ENCODE results near the gene NUP210L. TPM values are rescaled to one million over a fixed set of nuclear protein-coding genes. Genes with fewer than 3 reads are reported as not detected.

NUP210L gene
- total RNA-seq, 2 donors from 2014 or later = 0.07 to 0.11 TPM

GRCh38 chr1:154157520-154158306 lies 2.8 kb upstream of the NUP210L start:
- no peak for TF ChIP-seq CTCF (conservative IDR thresholded peaks at IDR 0.05)
- no peak overlapping the region for H3K4me3 Mint-ChIP-seq
- H3K36me3 Mint-ChIP-seq (ENCODE audit: low read depth) = peaks cover 77% of the 10 kb centered on the region
- peaks cover 5% of the 10 kb centered on the region for H3K4me1 ChIP-seq (ENCODE audit: control insufficient read depth, insufficient read depth, low read length)
- H3K4me3 ChIP-seq (ENCODE audit: low read length) = no peak overlapping the region
- H3K36me3 ChIP-seq (ENCODE audit: control insufficient read depth, insufficient read depth, low read length) = peaks cover 81% of the 10 kb centered on the region
- peaks cover 21% of the 10 kb centered on the region for H3K9me3 ChIP-seq (ENCODE audit: control insufficient read depth, low read length)
- H3K4me1 Mint-ChIP-seq = peaks cover 26% of the 10 kb centered on the region
- peaks cover 7% of the 10 kb centered on the region for H3K9me3 Mint-ChIP-seq
- no peaks in the 10 kb centered on the region for H3K27me3 ChIP-seq (ENCODE audit: control insufficient read depth, insufficient read depth, low read length, poor library complexity, severe bottlenecking)
- H3K9ac ChIP-seq (ENCODE audit: extremely low read depth, low read length, poor library complexity, severe bottlenecking) = no peak overlapping the region
- 92 to 94% methylated on average over 2 to 7 of the region's 7 CpGs for WGBS, 2 experiments (ENCODE audit: insufficient coverage in 1 of 2, insufficient read length in 1 of 2)
- H3K27ac ChIP-seq (ENCODE audit: low read depth, low read length) = peak overlapping the region; percentile 65
- no peak for DNase-seq
- peak overlapping the region; percentile 46 for H3K27ac Mint-ChIP-seq
- H3K27me3 Mint-ChIP-seq (ENCODE audit: insufficient read depth) = no peaks in the 10 kb centered on the region

DNA sequence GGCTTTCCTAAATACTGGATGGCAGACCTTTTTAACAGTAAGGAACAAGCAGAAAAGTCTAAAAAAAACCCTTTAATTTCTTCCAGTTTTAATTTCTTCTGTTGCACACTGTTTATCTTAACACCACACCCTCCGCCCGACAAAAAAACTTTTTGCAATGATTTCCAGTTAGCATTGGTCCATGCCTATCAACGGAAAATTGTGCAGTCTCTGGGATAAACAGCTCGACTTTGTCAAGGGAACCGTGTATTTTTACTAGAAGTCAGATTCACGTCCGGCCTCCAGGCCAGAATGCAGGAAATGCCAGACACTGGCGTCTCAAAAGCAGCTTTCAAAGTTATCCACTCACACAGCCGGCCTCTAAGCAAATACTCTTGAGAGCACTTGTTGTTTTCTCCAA lies 378 bp upstream of the NUP210L start:
- no peaks in the 10 kb centered on the region for H3K27me3 ChIP-seq (ENCODE audit: control insufficient read depth, insufficient read depth, low read length, poor library complexity, severe bottlenecking)
- H3K27ac ChIP-seq (ENCODE audit: low read depth, low read length) = peak overlapping the region; percentile 3
- peaks cover 53% of the 10 kb centered on the region for H3K36me3 Mint-ChIP-seq (ENCODE audit: low read depth)
- H3K36me3 ChIP-seq (ENCODE audit: control insufficient read depth, insufficient read depth, low read length) = peaks cover 56% of the 10 kb centered on the region
- H3K4me3 ChIP-seq (ENCODE audit: low read length) = no peak overlapping the region
- peaks cover 5% of the 10 kb centered on the region for H3K4me1 ChIP-seq (ENCODE audit: control insufficient read depth, insufficient read depth, low read length)
- H3K27ac Mint-ChIP-seq = peak overlapping the region; percentile 68
- DNase-seq = no peak
- peaks cover 6% of the 10 kb centered on the region for H3K9me3 Mint-ChIP-seq
- peaks cover 8% of the 10 kb centered on the region for H3K9me3 ChIP-seq (ENCODE audit: control insufficient read depth, low read length)
- WGBS, 2 experiments (ENCODE audit: insufficient coverage in 1 of 2, insufficient read length in 1 of 2) = 90 to 91% methylated on average over 5 to 9 of the region's 9 CpGs
- no peaks in the 10 kb centered on the region for H3K27me3 Mint-ChIP-seq (ENCODE audit: insufficient read depth)
- H3K4me1 Mint-ChIP-seq = peaks cover 26% of the 10 kb centered on the region
- TF ChIP-seq CTCF (conservative IDR thresholded peaks at IDR 0.05) = no peak
- no peak overlapping the region for H3K9ac ChIP-seq (ENCODE audit: extremely low read depth, low read length, poor library complexity, severe bottlenecking)
- H3K4me3 Mint-ChIP-seq = no peak overlapping the region

DNA sequence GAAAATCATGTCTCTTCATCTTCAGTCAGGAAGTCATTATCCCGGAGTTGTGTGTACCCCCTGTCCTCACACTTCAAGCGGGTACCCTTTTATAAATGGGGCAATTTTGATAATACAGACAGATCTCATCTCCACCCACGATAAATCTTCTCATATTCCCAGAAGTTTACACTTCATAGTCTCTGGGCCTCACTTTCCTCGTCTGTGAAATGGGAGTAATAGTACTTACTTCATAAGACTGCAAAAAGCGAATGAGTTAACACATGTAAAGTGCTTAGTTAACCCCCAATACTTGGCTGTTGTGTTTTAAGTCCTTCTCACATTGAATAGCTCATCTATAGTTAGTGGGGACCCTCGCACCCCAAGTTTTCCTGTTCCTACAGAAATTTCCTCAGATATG lies 820 bp downstream of the NUP210L start:
- Mint-ChIP-seq H3K4me1 (peaks cover 25% of the 10 kb centered on the region), H3K36me3 (ENCODE audit: low read depth) (peaks cover 41% of the 10 kb centered on the region), H3K4me3 (no peak overlapping the region), H3K27me3 (ENCODE audit: insufficient read depth) (no peaks in the 10 kb centered on the region), H3K27ac (no peak overlapping the region), H3K9me3 (no peaks in the 10 kb centered on the region)
- H3K27ac ChIP-seq (ENCODE audit: low read depth, low read length) = no peak overlapping the region
- no peaks in the 10 kb centered on the region for H3K9me3 ChIP-seq (ENCODE audit: control insufficient read depth, low read length)
- 94 to 100% methylated on average over 4 to 6 of the region's 6 CpGs for WGBS, 2 experiments (ENCODE audit: insufficient coverage in 1 of 2, insufficient read length in 1 of 2)
- no peak for DNase-seq
- H3K36me3 ChIP-seq (ENCODE audit: control insufficient read depth, insufficient read depth, low read length) = peaks cover 44% of the 10 kb centered on the region
- no peak overlapping the region for H3K4me3 ChIP-seq (ENCODE audit: low read length)
- no peak overlapping the region for H3K9ac ChIP-seq (ENCODE audit: extremely low read depth, low read length, poor library complexity, severe bottlenecking)
- peaks cover 5% of the 10 kb centered on the region for H3K4me1 ChIP-seq (ENCODE audit: control insufficient read depth, insufficient read depth, low read length)
- H3K27me3 ChIP-seq (ENCODE audit: control insufficient read depth, insufficient read depth, low read length, poor library complexity, severe bottlenecking) = no peaks in the 10 kb centered on the region
- TF ChIP-seq CTCF (conservative IDR thresholded peaks at IDR 0.05) = no peak

Measured in endodermal cell (in vitro differentiated cells).